UCSD-AML1 (cell line): ENCODE data around the gene DLL3.

Experiments
- DNase-seq: peaks from one replicate; lab custom pipeline; 2025; ENCODE audit not compliant: unreplicated experiment; lab: John Stamatoyannopoulos, UW

The DLL3 gene

GRCh38 chr19:39550197-39550596 lies 51.5 kb downstream of the DLL3 start:
- DNase-seq, result no peak

DNA sequence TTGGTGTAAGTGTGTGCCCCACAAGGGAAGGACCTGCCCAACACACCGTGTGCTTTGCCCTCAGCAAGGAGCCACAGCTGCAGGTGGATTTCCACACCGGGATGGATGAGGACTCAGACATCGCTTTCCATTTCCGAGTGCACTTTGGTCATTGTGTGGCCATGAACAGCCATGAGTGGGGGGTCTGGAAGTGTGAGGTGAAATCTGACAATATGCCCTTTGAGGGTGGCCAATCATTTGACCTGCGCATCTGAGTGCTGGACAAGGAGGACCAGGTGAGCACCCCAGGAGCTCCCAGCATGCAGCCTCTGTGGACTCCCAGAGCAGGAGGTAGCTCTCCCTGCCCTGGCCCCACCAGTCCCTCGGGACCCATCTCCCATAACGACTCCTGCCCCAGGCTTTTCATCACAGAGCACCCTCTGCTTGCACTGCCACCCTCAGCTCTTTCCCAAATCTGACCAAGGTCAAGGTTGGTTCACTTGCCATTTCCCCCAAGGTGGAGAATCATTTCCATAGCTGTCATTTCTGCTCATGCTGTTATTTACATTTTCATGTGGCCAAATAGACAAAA lies 54.4 kb downstream of the DLL3 start:
- no peak for DNase-seq

DNA sequence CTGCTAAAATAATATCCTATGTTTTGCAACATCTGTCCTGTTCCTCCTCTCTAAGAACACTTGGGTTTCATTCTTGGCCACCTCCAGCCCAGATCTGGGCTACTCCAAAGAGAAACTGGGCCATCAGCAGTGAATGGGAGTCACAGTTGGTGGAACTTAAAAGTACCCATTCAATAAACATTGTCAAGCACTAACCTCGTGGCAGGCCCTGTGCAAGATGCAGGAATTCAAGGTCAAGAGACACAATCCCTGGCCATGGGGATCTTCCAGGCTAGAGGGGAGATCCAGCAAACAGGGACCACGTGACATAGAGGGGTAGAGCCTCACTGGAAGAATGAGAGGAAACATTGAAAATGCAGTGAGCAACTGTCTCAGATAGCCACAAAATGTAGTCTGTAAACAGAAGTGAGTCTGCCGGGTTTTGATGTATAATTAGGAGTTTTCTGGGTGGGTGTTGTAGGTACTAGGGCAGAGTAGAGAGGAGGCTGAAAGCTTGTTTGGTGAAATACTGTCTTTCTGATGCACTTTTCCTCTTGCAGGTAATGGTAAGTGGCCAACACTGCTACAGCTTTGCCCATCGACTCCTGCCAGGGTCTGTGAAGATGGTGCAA lies 56.1 kb downstream of the DLL3 start:
- DNase-seq, result no peak

DNA sequence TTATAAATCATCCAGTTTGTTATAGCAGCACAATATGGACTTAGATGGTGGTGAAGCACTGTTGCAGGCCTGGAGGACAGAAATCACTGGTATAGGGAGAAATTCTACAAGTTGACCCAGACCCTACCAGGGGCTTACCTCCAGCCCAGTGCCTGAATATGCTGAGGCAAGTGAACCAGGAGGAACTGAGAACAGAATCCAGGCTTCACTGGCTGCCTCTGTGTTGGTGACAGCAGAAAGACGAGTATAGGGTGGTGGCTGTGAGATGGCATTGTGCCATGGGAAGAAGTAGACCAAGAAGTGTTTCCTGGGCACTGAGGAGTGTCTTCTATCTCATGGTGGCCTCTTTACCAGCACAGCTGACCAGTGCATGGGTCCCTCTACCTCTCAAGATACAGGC lies 57.1 kb downstream of the DLL3 start:
- no peak for DNase-seq
